ENCODE results near the gene BCL7C. TPM values are rescaled to one million over a fixed set of nuclear protein-coding genes. Genes with fewer than 3 reads are reported as not detected.
"Not testable (repeated sequence)": the region's sequence is repeated elsewhere in the genome, so short reads cannot be mapped to it uniquely, and the experiment has no call there.

BCL7C gene
- total RNA-seq, 1 donor from 2014 or later: 46.3 TPM

DNA sequence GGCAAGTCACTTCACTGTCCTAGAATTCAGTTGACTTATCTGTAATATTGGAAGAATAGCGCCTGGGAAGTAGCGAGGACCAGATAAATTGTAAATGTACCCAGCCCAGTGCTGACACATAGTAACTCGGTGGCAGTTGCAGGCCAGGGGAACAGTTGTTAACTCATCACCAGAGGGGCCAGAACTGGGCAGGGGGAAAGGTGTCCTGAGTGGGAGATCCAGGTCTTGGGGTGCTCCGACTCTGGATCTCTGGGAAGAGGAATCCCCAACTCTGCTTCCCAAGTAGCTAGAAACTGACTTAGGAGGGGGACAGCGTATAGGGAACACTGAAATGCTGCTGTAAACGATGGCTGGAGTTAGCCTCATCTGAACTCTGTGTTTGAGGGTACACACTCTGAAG is 23.0 kb downstream of the BCL7C start:
- Histone ChIP-seq H3K4me3 (ENCODE audit: low read depth, low read length) (no peak overlapping the region), H3K36me3 (ENCODE audit: control insufficient read depth, insufficient read depth, low read length) (peaks cover 1% of the 10 kb centered on the region), H3K27me3 (ENCODE audit: control insufficient read depth, insufficient read depth, low read length) (no peaks in the 10 kb centered on the region)
- TF ChIP-seq, protein P1, sequence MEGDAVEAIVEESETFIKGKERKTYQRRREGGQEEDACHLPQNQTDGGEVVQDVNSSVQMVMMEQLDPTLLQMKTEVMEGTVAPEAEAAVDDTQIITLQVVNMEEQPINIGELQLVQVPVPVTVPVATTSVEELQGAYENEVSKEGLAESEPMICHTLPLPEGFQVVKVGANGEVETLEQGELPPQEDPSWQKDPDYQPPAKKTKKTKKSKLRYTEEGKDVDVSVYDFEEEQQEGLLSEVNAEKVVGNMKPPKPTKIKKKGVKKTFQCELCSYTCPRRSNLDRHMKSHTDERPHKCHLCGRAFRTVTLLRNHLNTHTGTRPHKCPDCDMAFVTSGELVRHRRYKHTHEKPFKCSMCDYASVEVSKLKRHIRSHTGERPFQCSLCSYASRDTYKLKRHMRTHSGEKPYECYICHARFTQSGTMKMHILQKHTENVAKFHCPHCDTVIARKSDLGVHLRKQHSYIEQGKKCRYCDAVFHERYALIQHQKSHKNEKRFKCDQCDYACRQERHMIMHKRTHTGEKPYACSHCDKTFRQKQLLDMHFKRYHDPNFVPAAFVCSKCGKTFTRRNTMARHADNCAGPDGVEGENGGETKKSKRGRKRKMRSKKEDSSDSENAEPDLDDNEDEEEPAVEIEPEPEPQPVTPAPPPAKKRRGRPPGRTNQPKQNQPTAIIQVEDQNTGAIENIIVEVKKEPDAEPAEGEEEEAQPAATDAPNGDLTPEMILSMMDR (IDR thresholded peaks at IDR 0.05; ENCODE audit: insufficient read depth, low read length, poor library complexity, severe bottlenecking): no peak
- DNase-seq (ENCODE audit: low read depth): no peak

DNA sequence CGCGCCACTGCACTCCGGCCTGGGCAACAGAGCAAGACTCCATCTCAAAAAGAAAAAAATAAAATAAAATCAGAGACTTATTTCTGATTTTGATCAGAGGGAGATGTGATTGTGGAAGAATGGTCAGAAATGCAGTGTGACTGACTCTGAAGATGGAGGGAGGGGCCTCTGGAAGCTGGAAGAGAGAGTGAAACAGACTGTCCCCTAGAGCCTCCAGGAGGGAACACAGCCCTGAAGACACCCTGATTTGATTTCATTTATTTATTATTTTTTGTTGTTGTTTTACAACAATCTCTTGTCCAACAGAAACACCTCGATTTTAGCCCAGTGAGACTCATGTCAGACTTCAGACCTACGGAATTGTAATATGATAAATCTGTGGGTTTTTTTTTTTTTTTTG is 26.1 kb downstream of the BCL7C start:
- TF ChIP-seq, protein P1 (IDR thresholded peaks at IDR 0.05; ENCODE audit: insufficient read depth, low read length, poor library complexity, severe bottlenecking): no peak
- Histone ChIP-seq H3K4me3 (ENCODE audit: low read depth, low read length) (no peak overlapping the region), H3K27me3 (ENCODE audit: control insufficient read depth, insufficient read depth, low read length) (no peaks in the 10 kb centered on the region), H3K36me3 (ENCODE audit: control insufficient read depth, insufficient read depth, low read length) (peaks cover 1% of the 10 kb centered on the region)
- no peak for DNase-seq (ENCODE audit: low read depth)

DNA sequence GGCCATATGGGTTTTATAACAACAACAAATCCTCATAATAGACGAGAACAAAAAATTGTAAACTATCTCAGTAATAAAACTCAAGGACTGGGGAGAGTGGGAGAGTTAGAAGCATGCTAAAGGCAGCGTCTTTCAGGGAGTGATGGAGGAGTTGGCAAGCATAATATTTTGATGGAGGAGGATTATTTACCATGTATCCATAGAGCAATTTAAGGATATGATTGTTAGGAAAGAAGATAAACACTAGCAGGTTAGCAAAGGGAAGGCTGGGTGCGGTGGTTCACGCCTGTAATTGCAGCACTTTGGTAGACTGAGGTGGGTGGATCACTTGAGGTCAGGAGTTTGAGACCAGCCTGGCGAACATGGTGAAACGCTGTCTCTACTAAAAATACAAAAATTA is 27.8 kb downstream of the BCL7C start:
- H3K36me3 ChIP-seq (ENCODE audit: control insufficient read depth, insufficient read depth, low read length): peaks cover 1% of the 10 kb centered on the region
- no peak for DNase-seq (ENCODE audit: low read depth)
- H3K4me3 ChIP-seq (ENCODE audit: low read depth, low read length): no peak overlapping the region
- TF ChIP-seq, protein P1 (IDR thresholded peaks at IDR 0.05; ENCODE audit: insufficient read depth, low read length, poor library complexity, severe bottlenecking): no peak
- no peaks in the 10 kb centered on the region for H3K27me3 ChIP-seq (ENCODE audit: control insufficient read depth, insufficient read depth, low read length)

DNA sequence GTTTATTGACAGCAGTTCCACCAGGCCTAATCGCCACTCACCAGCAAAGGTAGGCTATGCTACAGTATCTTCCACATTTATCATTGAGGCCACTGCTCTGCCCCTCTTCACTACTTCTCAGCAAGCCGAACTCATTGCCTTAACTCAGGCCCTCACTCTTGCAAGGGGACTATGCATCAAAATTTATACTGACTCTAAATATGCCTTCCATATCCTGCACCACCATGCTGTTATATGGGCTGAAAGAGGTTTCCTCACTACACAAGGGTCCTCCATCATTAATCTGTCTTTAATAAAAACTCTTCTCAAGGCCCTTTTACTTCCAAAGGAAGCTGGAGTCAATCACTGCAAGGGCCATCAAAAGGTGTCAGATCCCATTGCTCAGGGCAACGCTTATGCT is 30.7 kb downstream of the BCL7C start:
- DNase-seq (ENCODE audit: low read depth); H3K4me3 ChIP-seq (ENCODE audit: low read depth, low read length); H3K36me3 ChIP-seq (ENCODE audit: control insufficient read depth, insufficient read depth, low read length); H3K27me3 ChIP-seq (ENCODE audit: control insufficient read depth, insufficient read depth, low read length): not testable (repeated sequence)

DNA sequence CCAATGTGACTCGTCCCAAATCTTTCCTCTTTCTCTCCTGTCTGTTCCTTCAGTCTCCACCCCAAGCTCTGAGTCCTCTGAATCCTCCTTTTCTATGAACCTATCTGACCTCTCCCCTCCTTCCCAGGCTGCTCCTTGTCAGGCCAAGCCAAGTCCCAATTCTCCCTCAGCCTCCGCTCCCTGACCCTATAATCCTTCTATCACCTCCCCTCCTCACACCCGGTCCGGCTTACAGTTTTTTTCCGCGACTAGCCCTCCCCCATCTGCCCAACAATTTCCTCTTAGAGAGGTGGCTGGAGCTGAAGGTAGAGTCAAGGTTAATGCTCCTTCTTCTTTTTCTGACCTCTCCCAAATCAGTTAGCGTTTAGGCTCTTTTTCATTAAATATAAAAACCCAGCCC is 33.1 kb downstream of the BCL7C start:
- not testable (repeated sequence) for DNase-seq (ENCODE audit: low read depth); H3K4me3 ChIP-seq (ENCODE audit: low read depth, low read length); H3K27me3 ChIP-seq (ENCODE audit: control insufficient read depth, insufficient read depth, low read length); H3K36me3 ChIP-seq (ENCODE audit: control insufficient read depth, insufficient read depth, low read length)

DNA sequence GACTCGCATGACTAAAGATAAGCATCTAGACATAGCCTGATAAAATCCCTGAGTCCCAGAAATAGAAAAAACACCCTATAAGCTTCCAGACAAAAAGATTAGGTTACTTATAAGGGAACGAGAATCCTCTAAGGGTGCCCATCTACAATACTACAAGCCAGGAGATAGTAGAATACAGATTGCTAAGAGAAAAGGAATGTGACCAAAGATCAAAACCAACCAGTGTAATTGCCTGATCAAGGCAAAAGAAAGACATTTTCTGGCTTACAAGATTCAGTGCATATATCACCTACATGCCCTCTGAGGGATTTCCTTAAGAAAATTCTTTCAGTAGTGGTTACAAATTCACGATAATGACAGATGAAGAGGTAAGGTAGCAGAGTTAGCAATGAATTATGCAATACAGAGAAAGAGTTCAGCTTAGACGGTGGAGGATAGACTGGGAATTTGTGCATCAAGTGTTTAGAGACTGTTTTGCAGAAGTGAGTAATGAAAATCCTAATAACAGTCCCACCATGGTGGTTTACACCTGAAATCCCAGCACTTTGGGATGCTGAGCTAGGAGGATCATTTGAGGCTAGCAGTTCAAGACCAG is 35.0 kb downstream of the BCL7C start:
- Histone ChIP-seq H3K36me3 (ENCODE audit: control insufficient read depth, insufficient read depth, low read length) (no peaks in the 10 kb centered on the region), H3K4me3 (ENCODE audit: low read depth, low read length) (no peak overlapping the region), H3K27me3 (ENCODE audit: control insufficient read depth, insufficient read depth, low read length) (no peaks in the 10 kb centered on the region)
- no peak for DNase-seq (ENCODE audit: low read depth)
- TF ChIP-seq, protein P1 (IDR thresholded peaks at IDR 0.05; ENCODE audit: insufficient read depth, low read length, poor library complexity, severe bottlenecking): no peak

DNA sequence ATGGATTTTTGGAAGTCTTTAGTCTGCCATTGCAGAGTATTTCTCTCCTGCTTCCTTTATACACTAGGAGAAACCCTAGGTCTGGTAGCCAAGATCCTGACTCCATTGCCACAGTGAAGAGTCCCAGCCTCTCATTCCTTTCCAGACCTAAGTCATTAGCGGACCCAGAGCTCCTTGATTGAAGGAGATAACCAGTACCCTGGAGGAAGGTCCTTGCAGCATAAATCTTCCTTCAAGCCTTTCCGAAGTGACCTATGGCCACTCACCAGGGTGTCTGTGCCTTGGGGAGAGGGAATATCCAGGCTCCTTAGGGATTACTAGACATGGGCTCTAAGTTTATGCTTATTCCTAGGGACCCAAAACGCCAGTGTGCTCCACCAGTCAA is 35.8 kb downstream of the BCL7C start:
- DNase-seq (ENCODE audit: low read depth): no peak
- TF ChIP-seq, protein P1 (IDR thresholded peaks at IDR 0.05; ENCODE audit: insufficient read depth, low read length, poor library complexity, severe bottlenecking): no peak

More for the DNA sequence above, 35.8 kb downstream of the BCL7C start:
- H3K36me3 ChIP-seq (ENCODE audit: control insufficient read depth, insufficient read depth, low read length): no peaks in the 10 kb centered on the region
- no peaks in the 10 kb centered on the region for H3K27me3 ChIP-seq (ENCODE audit: control insufficient read depth, insufficient read depth, low read length)
- no peak overlapping the region for H3K4me3 ChIP-seq (ENCODE audit: low read depth, low read length)

All from kidney epithelial cell (primary cell).